Measurements from ENCODE around the gene CEP131. TPM values are rescaled to one million over a fixed set of nuclear protein-coding genes. Genes with fewer than 3 reads are reported as not detected.

CEP131 gene
- polyA plus RNA-seq, 2 of the 4 experiments (the other 2 are of a cell fraction) = 3.3 to 11.5 TPM

DNA sequence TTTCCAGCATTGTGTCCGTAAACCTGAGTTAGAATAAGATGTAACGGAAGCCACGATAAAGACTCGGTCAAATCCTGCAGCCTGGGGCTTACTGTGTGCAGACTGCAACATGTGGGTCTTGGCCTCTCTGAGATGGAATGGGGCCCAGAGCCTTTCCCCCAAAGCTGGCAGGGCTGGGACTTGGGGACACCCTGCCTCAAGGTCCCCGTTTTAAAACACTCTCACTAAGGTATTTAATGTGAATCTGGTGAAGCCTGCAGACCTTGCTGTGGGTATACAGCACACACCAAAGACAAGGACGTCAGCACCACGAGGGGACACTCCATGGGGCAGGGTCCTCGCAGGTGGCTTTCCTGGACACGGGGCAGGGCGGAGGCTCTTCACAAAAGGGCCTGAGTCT is 18.4 kb upstream of the CEP131 start:
- peak overlapping the region; percentile 77; the same call in 2 of the 3 replicates for H3K4me2 ChIP-seq
- CTCF ChIA-PET = interaction anchor here (0.6 to 5.0 kb wide), 8 partner anchors 10 to 218 kb away, joined by 3 to 21 read pairs (median 4); partner anchors contain the start of gene CEP131
- H3K4me1 ChIP-seq = peaks cover 19% of the 10 kb centered on the region
- H3K4me3 ChIP-seq = no peak overlapping the region
- TF ChIP-seq HDAC2 (IDR thresholded peaks at IDR 0.05) (no peak), TP53 (CRISPR knock-in tag; IDR thresholded peaks at IDR 0.05) (no peak), MYC (IDR thresholded peaks at IDR 0.05; ENCODE audit: borderline replicate concordance, low read length) (no peak), ZSCAN20 (CRISPR knock-in tag; IDR thresholded peaks at IDR 0.05) (no peak), RARB (CRISPR knock-in tag; IDR thresholded peaks at IDR 0.05) (no peak), NFE2L2 (conservative IDR thresholded peaks at IDR 0.05; ENCODE audit: low read length) (no peak), JUN (IDR thresholded peaks at IDR 0.05) (no peak), ZC3H11A (IDR thresholded peaks at IDR 0.05) (no peak), MAX (IDR thresholded peaks at IDR 0.05) (no peak), HMGXB4 (CRISPR knock-in tag; IDR thresholded peaks at IDR 0.05; ENCODE audit: borderline replicate concordance) (no peak), GATA3 (IDR thresholded peaks at IDR 0.05; ENCODE audit: borderline replicate concordance) (no peak), POLR2AphosphoS2 (conservative IDR thresholded peaks at IDR 0.05; ENCODE audit: low read length) (no peak), RFX5 (IDR thresholded peaks at IDR 0.05) (no peak), ZFP36 (IDR thresholded peaks at IDR 0.05; ENCODE audit: borderline replicate concordance, partially characterized antibody) (no peak), KDM1A (IDR thresholded peaks at IDR 0.05; ENCODE audit: low read depth) (no peak), EP300 (IDR thresholded peaks at IDR 0.05) (no peak)
- FAIRE-seq (no peak), ATAC-seq (no peak), DNase-seq (ENCODE audit: low read depth in 1 of 2, low spot score in 1 of 2) (no peak)
- no peaks in the 10 kb centered on the region for H3K9me3 ChIP-seq
- no peak overlapping the region for H3K27ac ChIP-seq
- POLR2A ChIA-PET = interaction anchor here (1.6 kb wide), 1 partner anchor 18 kb away, joined by 4 read pairs; the partner anchor contains the start of gene CEP131
- WGBS (ENCODE audit: missing lambda C conversion rate) = 91% methylated on average over 10 of the region's 10 CpGs

- TF ChIP-seq RNF2 (IDR thresholded peaks at IDR 0.05; ENCODE audit: borderline replicate concordance, low read depth) (no peak), HOXA7 (CRISPR knock-in tag; IDR thresholded peaks at IDR 0.05) (no peak), JUNB (IDR thresholded peaks at IDR 0.05) (no peak), MAX (IDR thresholded peaks at IDR 0.05) (no peak), TP53 (CRISPR knock-in tag; IDR thresholded peaks at IDR 0.05) (no peak), FOSB (CRISPR knock-in tag; IDR thresholded peaks at IDR 0.05) (no peak), HOXB5 (CRISPR knock-in tag; IDR thresholded peaks at IDR 0.05) (no peak), EHF (CRISPR knock-in tag; IDR thresholded peaks at IDR 0.05) (no peak), EP300 (IDR thresholded peaks at IDR 0.05) (no peak), ZFP36 (IDR thresholded peaks at IDR 0.05; ENCODE audit: borderline replicate concordance, partially characterized antibody) (no peak), HDAC2 (IDR thresholded peaks at IDR 0.05) (no peak), HOXB13 (CRISPR knock-in tag; IDR thresholded peaks at IDR 0.05; ENCODE audit: low read depth) (no peak), PHF8 (IDR thresholded peaks at IDR 0.05; ENCODE audit: borderline replicate concordance, low read depth) (no peak), RARB (CRISPR knock-in tag; IDR thresholded peaks at IDR 0.05) (no peak), POLR2AphosphoS2 (conservative IDR thresholded peaks at IDR 0.05; ENCODE audit: low read length) (no peak), GATA3 (IDR thresholded peaks at IDR 0.05; ENCODE audit: borderline replicate concordance) (no peak)
- TF ChIP-seq, protein P1, sequence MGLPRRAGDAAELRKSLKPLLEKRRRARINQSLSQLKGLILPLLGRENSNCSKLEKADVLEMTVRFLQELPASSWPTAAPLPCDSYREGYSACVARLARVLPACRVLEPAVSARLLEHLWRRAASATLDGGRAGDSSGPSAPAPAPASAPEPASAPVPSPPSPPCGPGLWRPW (IDR thresholded peaks at IDR 0.05) = no peak
- TF ChIP-seq, protein P2, sequence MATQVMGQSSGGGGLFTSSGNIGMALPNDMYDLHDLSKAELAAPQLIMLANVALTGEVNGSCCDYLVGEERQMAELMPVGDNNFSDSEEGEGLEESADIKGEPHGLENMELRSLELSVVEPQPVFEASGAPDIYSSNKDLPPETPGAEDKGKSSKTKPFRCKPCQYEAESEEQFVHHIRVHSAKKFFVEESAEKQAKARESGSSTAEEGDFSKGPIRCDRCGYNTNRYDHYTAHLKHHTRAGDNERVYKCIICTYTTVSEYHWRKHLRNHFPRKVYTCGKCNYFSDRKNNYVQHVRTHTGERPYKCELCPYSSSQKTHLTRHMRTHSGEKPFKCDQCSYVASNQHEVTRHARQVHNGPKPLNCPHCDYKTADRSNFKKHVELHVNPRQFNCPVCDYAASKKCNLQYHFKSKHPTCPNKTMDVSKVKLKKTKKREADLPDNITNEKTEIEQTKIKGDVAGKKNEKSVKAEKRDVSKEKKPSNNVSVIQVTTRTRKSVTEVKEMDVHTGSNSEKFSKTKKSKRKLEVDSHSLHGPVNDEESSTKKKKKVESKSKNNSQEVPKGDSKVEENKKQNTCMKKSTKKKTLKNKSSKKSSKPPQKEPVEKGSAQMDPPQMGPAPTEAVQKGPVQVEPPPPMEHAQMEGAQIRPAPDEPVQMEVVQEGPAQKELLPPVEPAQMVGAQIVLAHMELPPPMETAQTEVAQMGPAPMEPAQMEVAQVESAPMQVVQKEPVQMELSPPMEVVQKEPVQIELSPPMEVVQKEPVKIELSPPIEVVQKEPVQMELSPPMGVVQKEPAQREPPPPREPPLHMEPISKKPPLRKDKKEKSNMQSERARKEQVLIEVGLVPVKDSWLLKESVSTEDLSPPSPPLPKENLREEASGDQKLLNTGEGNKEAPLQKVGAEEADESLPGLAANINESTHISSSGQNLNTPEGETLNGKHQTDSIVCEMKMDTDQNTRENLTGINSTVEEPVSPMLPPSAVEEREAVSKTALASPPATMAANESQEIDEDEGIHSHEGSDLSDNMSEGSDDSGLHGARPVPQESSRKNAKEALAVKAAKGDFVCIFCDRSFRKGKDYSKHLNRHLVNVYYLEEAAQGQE (IDR thresholded peaks at IDR 0.05) = no peak
- peak overlapping the region in 1 of 2 experiments; percentile 94; a peak in 2 of 6 replicates for H3K27ac ChIP-seq
- ChIA-PET CTCF (interaction anchor here (0.6 to 13.0 kb wide), 12 partner anchors 10 to 236 kb away, joined by 3 to 153 read pairs (median 3); partner anchors contain the start of gene CEP131), POLR2A (interaction anchor here (1.6 kb wide), 1 partner anchor 18 kb away, joined by 4 read pairs; the partner anchor contains the start of gene CEP131)
- FAIRE-seq (no peak), ATAC-seq (no peak), DNase-seq (ENCODE audit: low read depth in 1 of 2, low spot score in 1 of 2) (no peak)
- WGBS (ENCODE audit: missing lambda C conversion rate) = 78% methylated on average over 8 of the region's 8 CpGs
- peak overlapping the region; percentile 77 for H3K4me2 ChIP-seq
- H3K4me3 ChIP-seq = peak overlapping the region; percentile 80; the same call in 2 of the 3 replicates
- peaks cover 19% of the 10 kb centered on the region for H3K4me1 ChIP-seq
- H3K9me3 ChIP-seq = no peaks in the 10 kb centered on the region
Measured at GRCh38 chr17:81240761-81241160, 18.0 kb upstream of the CEP131 start.

All from A549 (cell line).